Esophagus squamous epithelium (tissue), 5 donors: ENCODE measurements around the gene ARHGAP4. TPM values are rescaled to one million over a fixed set of nuclear protein-coding genes. Genes with fewer than 3 reads are reported as not detected.

Source experiments
- DNase-seq: peaks from one replicate; lab custom pipeline; 2025; lab: John Stamatoyannopoulos, UW
- H3K27ac ChIP-seq, 4 donors: fragments of 200-600 bp; sonication (generic); one replicate each; pipeline ENCODE4 v1.5.1; 2016 to 2019; ENCODE audit warnings: mild to moderate bottlenecking in 1 of 4
- H3K27me3 ChIP-seq, 4 donors: fragments of 200-600 bp; sonication (generic); 1 replicate in 3 of 4; 2 replicates in 1 of 4; pipeline versions ENCODE4 v1.5.1 to v1.6.0; 2017 to 2021; ENCODE audit warnings: antibody characterized with exemption in 1 of 4
- H3K36me3 ChIP-seq, 3 donors: fragments of 200-600 bp; sonication (generic); one replicate each; pipeline ENCODE4 v1.5.1; 2016 to 2019
- H3K4me1 ChIP-seq, 3 donors: fragments of 200-600 bp; sonication (generic); one replicate each; pipeline ENCODE4 v1.5.1; 2017 to 2019
- H3K4me3 ChIP-seq, 4 donors: fragments of 200-600 bp; sonication (generic); 1 replicate in 3 of 4; 2 replicates in 1 of 4; pipeline ENCODE4 v1.5.1; 2016 to 2019; ENCODE audit warnings: mild to moderate bottlenecking in 2 of 4, moderate library complexity in 1 of 4
- H3K9me3 ChIP-seq, 3 donors: fragments of 200-600 bp; sonication (generic); one replicate each; pipeline ENCODE4 v1.5.1; 2016 to 2019
- CTCF ChIP-seq, 6 experiments: fragments of 450-650 bp in 4 of 6; fragments of 200-600 bp in 2 of 6; sonication (generic) in 2 of 6; IDR thresholded peaks; one replicate each; pipeline ENCODE4 v1.5.1; 2016 to 2019; ENCODE audit warnings: antibody characterized with exemption in 6 of 6, mild to moderate bottlenecking in 4 of 6, moderate library complexity in 4 of 6
- POLR2A ChIP-seq, 4 donors: fragments of 450-650 bp; IDR thresholded peaks; one replicate each; pipeline ENCODE4 v1.6.1; 2017; ENCODE audit warnings: antibody characterized with exemption in 4 of 4, mild to moderate bottlenecking in 4 of 4, moderate library complexity in 3 of 4
- WGBS, 2 donors: methylation state at CpG; one replicate each; pipeline ENCODE4 v1.1.5; 2018; 5-methylcytosine and 5-hydroxymethylcytosine counted together
- intact Hi-C: fragments of 100-400 bp; cut with DNase I; formaldehyde crosslinking; loops from one replicate; pipeline ENCODE4 v1.15.0; 2022
- total RNA-seq, 4 donors: library from RNA; depleted of rRNA; stranded (reverse); fragments of >200 nt; gene quantifications; one replicate each; pipeline ENCODE4 v1.1.0, GENCODE V29; 2016
- donor health status: DM: yes; HTN: yes; CAD: no.

The ARHGAP4 gene
- total RNA-seq, 4 donors from 2014 or later, result 3.9 to 18.3 (median 7.6) TPM

DNA sequence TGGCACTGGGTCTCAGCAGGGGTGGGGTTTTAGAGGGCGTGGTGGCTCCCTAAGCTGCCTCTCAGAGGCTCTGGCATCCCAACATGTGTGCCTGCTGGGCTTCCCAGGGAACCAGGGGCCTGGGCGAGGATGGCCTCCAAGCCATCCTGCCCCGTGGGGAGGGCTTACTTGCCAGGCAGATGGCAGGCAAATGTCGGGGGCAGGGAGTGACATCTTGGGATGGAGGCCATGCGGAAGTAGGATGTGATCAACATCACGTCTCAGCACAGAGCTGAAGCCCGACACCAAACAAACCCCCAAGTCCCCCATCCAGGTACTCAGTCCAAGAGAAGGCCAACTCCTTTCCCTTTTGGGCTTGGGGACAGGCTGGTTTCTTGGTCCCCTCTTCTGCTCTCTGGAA, 44.8 kb downstream of the ARHGAP4 start:
- H3K9me3 ChIP-seq, result no peaks in the 10 kb centered on the region
- TF ChIP-seq POLR2A (IDR thresholded peaks at IDR 0.05) (no peak), CTCF (IDR thresholded peaks at IDR 0.05) (no peak)
- WGBS, 2 donors, result 100% methylated on average over 1 of the region's 7 CpGs; no CpG with 5 or more reads in 1 of the 2 donors
- H3K27ac ChIP-seq, result no peak overlapping the region
- H3K4me1 ChIP-seq, result peaks cover 0 to 12% (median 6%) of the 10 kb centered on the region in 3 donors
- no peak for DNase-seq
- H3K4me3 ChIP-seq, result no peak overlapping the region
- intact Hi-C loops, result no loop called here
- peaks cover 0 to 89% (median 27%) of the 10 kb centered on the region in 4 donors for H3K27me3 ChIP-seq
- no peaks in the 10 kb centered on the region for H3K36me3 ChIP-seq

DNA sequence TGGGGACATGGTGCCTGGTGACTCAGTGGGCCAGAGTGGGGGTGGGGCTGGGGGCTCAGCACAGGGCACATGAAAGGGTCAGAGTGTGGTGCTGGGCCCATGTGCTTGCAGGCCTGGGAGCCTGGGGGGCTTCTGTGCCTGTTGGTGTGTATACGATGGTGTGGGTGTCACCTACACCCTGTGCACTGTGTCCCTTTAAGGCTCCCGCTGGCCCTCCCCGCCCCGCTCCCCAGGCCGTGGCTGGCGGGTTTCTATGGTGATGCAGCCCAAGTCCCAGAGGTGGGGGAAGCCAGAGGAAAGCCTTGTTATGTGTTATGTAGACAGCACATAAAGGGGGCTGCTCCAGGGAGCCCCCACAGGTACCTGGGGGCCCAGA, 45.6 kb downstream of the ARHGAP4 start:
- WGBS, 2 donors, result no CpG with 5 or more reads among the region's 6 CpGs
- H3K36me3 ChIP-seq, result no peaks in the 10 kb centered on the region
- no peak for DNase-seq
- H3K9me3 ChIP-seq, result no peaks in the 10 kb centered on the region
- TF ChIP-seq POLR2A (IDR thresholded peaks at IDR 0.05) (no peak), CTCF (IDR thresholded peaks at IDR 0.05) (no peak)
- intact Hi-C loops, result no loop called here
- H3K4me1 ChIP-seq, result peaks cover 0 to 5% (median 4%) of the 10 kb centered on the region in 3 donors
- H3K27me3 ChIP-seq, result peaks cover 0 to 86% (median 25%) of the 10 kb centered on the region in 4 donors
- no peak overlapping the region for H3K27ac ChIP-seq
- no peak overlapping the region for H3K4me3 ChIP-seq

- DNase-seq, result no peak
- H3K27me3 ChIP-seq, result peaks cover 0 to 80% (median 20%) of the 10 kb centered on the region in 4 donors
- no peaks in the 10 kb centered on the region for H3K4me1 ChIP-seq
- TF ChIP-seq POLR2A (IDR thresholded peaks at IDR 0.05) (no peak), CTCF (IDR thresholded peaks at IDR 0.05) (no peak)
- intact Hi-C loops, result loop anchor here (10.0 kb wide), 1 partner anchor 65 kb away; no protein-coding TSS in a partner anchor
- H3K27ac ChIP-seq, result no peak overlapping the region
- H3K9me3 ChIP-seq, result no peaks in the 10 kb centered on the region
- no peaks in the 10 kb centered on the region for H3K36me3 ChIP-seq
- 30% methylated on average over 2 of the region's 12 CpGs; no CpG with 5 or more reads in 1 of the 2 donors for WGBS, 2 donors
- no peak overlapping the region for H3K4me3 ChIP-seq
Observed at GRCh38 chrX:153879741-153880439, 46.2 kb downstream of the ARHGAP4 start.

DNA sequence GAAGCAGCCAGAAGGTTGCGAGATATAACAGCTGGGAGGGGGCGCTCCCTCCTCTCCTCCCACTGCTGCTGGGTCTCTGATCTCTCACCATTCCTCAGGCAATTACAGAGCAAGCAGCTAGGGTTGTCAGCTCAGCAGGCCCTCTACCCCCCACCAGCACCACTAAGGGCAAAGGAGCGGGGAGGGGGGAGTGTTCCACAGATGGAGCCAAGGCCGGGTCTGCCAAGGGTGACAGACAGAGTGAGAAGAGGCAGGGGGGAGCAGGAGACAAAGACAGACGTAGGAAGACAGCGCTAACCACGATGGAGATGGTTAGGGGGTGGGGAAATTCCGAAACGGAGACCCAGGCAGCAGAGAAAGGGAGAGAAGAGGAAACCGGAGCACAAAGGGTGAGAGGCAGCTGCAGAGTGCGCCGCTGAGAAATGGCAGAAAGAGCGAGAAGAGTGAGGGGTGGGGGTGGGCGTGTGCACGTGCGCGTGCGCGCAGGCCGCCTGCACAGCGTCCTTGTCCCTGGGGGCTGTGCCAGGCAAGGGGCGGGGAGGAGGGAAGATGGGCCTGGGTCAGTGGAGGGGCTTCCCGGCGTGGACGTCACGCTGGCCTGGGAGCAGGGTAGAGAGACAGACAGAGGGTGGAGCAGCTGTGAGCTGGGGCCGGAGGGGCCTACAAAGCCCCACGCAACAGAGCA, 47.0 kb downstream of the ARHGAP4 start:
- Histone ChIP-seq H3K27me3 (peaks cover 0 to 72% (median 14%) of the 10 kb centered on the region in 4 donors), H3K4me3 (no peak overlapping the region), H3K4me1 (no peaks in the 10 kb centered on the region), H3K36me3 (no peaks in the 10 kb centered on the region), H3K9me3 (no peaks in the 10 kb centered on the region), H3K27ac (no peak overlapping the region)
- intact Hi-C loops, result loop anchor here (10.0 kb wide), 1 partner anchor 64 kb away; no protein-coding TSS in a partner anchor
- 3 to 19% methylated on average over 7 to 20 of the region's 28 CpGs for WGBS, 2 donors
- TF ChIP-seq CTCF (IDR thresholded peaks at IDR 0.05) (no peak), POLR2A (IDR thresholded peaks at IDR 0.05) (no peak)
- DNase-seq, result no peak

DNA sequence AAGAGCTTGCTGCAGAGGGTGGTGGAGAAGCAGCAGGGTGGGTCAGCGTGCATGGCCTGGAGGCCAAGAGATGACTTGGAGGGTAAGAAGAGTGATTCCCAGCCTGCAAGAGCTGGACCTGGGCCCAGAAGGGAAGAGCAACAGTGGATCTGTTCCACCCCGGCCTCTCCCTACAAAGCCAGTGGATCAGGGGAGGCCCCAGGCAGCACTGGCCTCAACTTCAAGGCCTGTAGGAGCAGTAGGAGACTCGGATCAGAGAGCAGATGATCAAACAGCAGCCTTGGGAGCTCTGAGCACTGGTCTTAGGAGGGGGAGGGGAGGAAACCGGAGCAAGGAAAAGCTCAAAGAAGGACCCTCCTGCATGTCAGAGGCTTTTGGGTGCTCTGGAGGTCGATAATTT, 47.7 kb downstream of the ARHGAP4 start:
- H3K36me3 ChIP-seq, result no peaks in the 10 kb centered on the region
- H3K27ac ChIP-seq, result no peak overlapping the region
- no peak for DNase-seq
- H3K9me3 ChIP-seq, result no peaks in the 10 kb centered on the region
- H3K4me3 ChIP-seq, result no peak overlapping the region
- H3K27me3 ChIP-seq, result peaks cover 0 to 65% (median 11%) of the 10 kb centered on the region in 4 donors
- H3K4me1 ChIP-seq, result no peaks in the 10 kb centered on the region
- intact Hi-C loops, result loop anchor here (10.0 kb wide), 1 partner anchor 64 kb away; no protein-coding TSS in a partner anchor
- TF ChIP-seq POLR2A (IDR thresholded peaks at IDR 0.05) (no peak), CTCF (IDR thresholded peaks at IDR 0.05) (no peak)
- 46% methylated on average over 5 of the region's 5 CpGs; no CpG with 5 or more reads in 1 of the 2 donors for WGBS, 2 donors
